Activated CD8-positive, alpha-beta memory T cell treated with anti-CD3 and anti-CD28 coated beads, Interleukin-2, amount 10 ng/mL, durations not matched to agents 7 days and 5 days (primary cell): ENCODE data around the gene NTSR1. TPM values are rescaled to one million over a fixed set of nuclear protein-coding genes. Genes with fewer than 3 reads are reported as not detected.

ENCODE experiments used
- ATAC-seq: fragments of 150-1000 bp; cut with Tn5 transposase; one replicate; pipeline ENCODE4 v1.10.0; 2021; ENCODE audit warnings: moderate library complexity
- CTCF ChIA-PET: fragments of 350-600 bp; sonication (Branson Sonifier 250); formaldehyde crosslinking; loops from one replicate; lab custom pipeline; 2021; ENCODE audit warnings: antibody characterized with exemption; lab: Charles Lee
- DNase-seq: peaks from one replicate; pipeline ENCODE4 v3.0.0-alpha.2; 2020
- H3K27ac Mint-ChIP-seq: one replicate; pipeline ENCODE4 v1.8.0; 2021; ENCODE audit warnings: mild to moderate bottlenecking, mixed read lengths
- H3K27me3 Mint-ChIP-seq: one replicate; pipeline ENCODE4 v1.8.0; 2021; ENCODE audit warnings: mixed read lengths
- H3K36me3 Mint-ChIP-seq: one replicate; pipeline ENCODE4 v1.8.0; 2021; ENCODE audit warnings: mild to moderate bottlenecking, mixed read lengths
- H3K4me1 Mint-ChIP-seq: one replicate; pipeline ENCODE4 v1.8.0; 2021; ENCODE audit warnings: mixed read lengths
- H3K4me3 Mint-ChIP-seq: one replicate; pipeline ENCODE4 v1.8.0; 2021; ENCODE audit warnings: mild to moderate bottlenecking, moderate library complexity, mixed read lengths
- H3K9me3 Mint-ChIP-seq: one replicate; pipeline ENCODE4 v1.8.0; 2022; ENCODE audit warnings: low read depth, mixed read lengths
- total RNA-seq, 2 experiments: library from RNA; stranded (reverse); gene quantifications; one replicate each; pipeline ENCODE4 v1.2.3, GENCODE V29; 2021

NTSR1 gene
- total RNA-seq, 2 experiments from 2014 or later: not detected

DNA sequence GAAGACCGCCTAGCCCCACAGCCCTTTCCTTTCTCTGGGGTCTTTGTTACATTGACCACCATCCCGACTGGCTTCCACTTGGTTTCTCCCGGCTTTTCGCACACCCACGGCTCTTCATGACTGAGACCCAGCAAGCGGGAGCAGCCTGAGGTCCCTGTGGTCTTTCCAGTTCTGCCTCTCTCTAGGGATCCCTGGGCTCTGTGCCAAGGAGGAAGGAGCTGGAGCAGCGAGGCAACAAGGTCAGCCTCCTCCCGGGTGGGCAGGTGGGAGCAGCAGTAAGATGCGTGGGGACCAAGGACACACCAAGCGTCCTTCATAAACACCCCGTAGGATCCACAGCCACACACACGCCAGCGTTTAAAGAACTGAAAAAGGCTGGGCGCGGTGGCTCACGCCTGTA, 58.1 kb downstream of the NTSR1 start:
- H3K36me3 Mint-ChIP-seq: no peaks in the 10 kb centered on the region
- H3K4me1 Mint-ChIP-seq: no peaks in the 10 kb centered on the region
- ATAC-seq (no peak), DNase-seq (no peak)
- no peaks in the 10 kb centered on the region for H3K9me3 Mint-ChIP-seq
- H3K27me3 Mint-ChIP-seq: no peaks in the 10 kb centered on the region
- no peak overlapping the region for H3K4me3 Mint-ChIP-seq
- H3K27ac Mint-ChIP-seq: no peak overlapping the region
- CTCF ChIA-PET: no interaction called here

GRCh38 chr20:62768234-62768546, 59.6 kb downstream of the NTSR1 start:
- Mint-ChIP-seq H3K27me3 (no peaks in the 10 kb centered on the region), H3K4me1 (no peaks in the 10 kb centered on the region), H3K36me3 (no peaks in the 10 kb centered on the region), H3K4me3 (no peak overlapping the region), H3K27ac (no peak overlapping the region), H3K9me3 (no peaks in the 10 kb centered on the region)
- DNase-seq: no peak
- CTCF ChIA-PET: no interaction called here
- no peak for ATAC-seq

DNA sequence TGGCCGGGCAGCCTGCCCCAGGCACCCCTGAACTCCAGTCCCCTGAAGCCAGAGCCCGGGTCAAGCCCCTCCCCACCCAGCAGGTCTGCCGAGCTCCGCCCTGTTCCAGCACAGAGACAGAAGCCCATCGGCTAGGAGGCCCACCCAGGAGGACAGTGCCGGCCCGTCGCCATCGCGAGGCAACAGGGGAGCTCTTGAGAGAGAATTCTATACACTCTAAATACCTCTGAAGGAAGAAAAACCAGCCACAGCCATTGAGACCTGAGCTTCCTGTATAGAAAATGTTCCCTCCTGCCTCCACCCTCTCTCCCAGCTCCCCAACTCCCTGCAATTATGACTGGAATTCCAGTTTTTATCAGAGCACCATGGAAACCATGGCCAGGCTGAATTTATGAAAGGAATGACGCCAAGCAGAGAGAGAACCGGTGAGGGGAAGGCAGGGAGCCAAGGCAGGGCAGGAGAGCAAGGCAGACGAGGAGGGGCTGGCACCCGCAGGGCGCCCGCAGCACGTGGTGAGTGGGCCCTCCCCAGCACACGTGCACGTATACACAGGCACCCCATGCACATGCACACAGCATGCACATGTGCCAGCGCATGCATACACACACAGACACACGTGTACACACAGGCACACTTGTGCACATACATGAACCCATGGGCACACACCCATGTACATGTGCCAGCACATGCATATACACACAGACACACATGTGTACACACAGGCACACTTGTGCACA, 60.1 kb downstream of the NTSR1 start:
- Mint-ChIP-seq H3K27ac (no peak overlapping the region), H3K9me3 (no peaks in the 10 kb centered on the region), H3K36me3 (no peaks in the 10 kb centered on the region), H3K4me3 (no peak overlapping the region), H3K27me3 (no peaks in the 10 kb centered on the region), H3K4me1 (no peaks in the 10 kb centered on the region)
- ATAC-seq (no peak), DNase-seq (no peak)
- CTCF ChIA-PET: no interaction called here

DNA sequence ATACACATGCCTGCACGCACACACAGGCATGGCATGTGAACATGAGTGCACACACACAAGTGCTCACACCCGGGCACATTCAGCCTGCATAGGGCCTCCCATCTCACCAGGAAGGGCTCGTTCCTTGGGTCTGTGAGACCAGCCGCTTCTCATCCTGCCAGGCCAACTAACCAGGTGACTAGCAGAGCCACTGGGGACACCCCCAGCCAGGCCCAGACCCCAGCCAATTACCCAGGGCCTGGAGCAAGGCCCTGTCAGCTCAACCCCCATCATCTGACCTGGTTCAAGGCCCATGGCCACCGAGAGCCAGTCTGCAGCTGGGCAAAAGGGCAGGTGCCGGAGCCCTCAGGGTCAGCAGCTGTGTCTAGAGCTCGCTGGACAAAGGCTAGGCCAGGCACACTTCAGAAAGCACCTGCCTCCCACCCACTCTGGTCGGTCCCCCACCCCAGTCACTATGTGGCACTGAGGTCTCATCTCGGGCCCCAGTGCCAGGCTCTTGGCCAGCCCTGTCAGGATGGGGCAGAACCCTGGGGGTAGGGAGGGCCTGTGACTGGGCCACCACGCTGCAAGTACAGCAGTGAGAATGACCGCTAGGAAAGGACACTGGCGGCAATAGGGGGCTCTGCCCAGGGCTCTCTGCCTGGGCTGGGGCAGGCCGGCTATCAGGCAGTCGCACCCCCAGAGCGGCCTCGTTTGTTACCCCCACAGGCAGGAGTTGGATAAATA, 60.9 kb downstream of the NTSR1 start:
- Mint-ChIP-seq H3K27me3 (no peaks in the 10 kb centered on the region), H3K27ac (no peak overlapping the region), H3K4me3 (no peak overlapping the region), H3K36me3 (no peaks in the 10 kb centered on the region), H3K4me1 (no peaks in the 10 kb centered on the region), H3K9me3 (no peaks in the 10 kb centered on the region)
- DNase-seq (no peak), ATAC-seq (no peak)
- CTCF ChIA-PET: no interaction called here

GRCh38 chr20:62770111-62770910, 61.7 kb downstream of the NTSR1 start:
- CTCF ChIA-PET: interaction anchor here (1.0 kb wide), 1 partner anchor 12 kb away, joined by 3 read pairs; no protein-coding TSS in a partner anchor
- H3K9me3 Mint-ChIP-seq: no peaks in the 10 kb centered on the region
- H3K4me1 Mint-ChIP-seq: peaks cover under 1% of the 10 kb centered on the region
- no peak for DNase-seq
- H3K4me3 Mint-ChIP-seq: no peak overlapping the region
- no peaks in the 10 kb centered on the region for H3K27me3 Mint-ChIP-seq
- H3K27ac Mint-ChIP-seq: no peak overlapping the region
- no peaks in the 10 kb centered on the region for H3K36me3 Mint-ChIP-seq
- ATAC-seq: no peak

- Mint-ChIP-seq H3K4me1 (peaks cover 6% of the 10 kb centered on the region), H3K4me3 (no peak overlapping the region), H3K36me3 (no peaks in the 10 kb centered on the region), H3K27me3 (no peaks in the 10 kb centered on the region), H3K27ac (no peak overlapping the region), H3K9me3 (no peaks in the 10 kb centered on the region)
- DNase-seq: no peak
- no peak for ATAC-seq
- CTCF ChIA-PET: interaction anchor here (1.0 kb wide), 1 partner anchor 11 kb away, joined by 3 read pairs; no protein-coding TSS in a partner anchor
Measured at GRCh38 chr20:62770916-62771315, 62.3 kb downstream of the NTSR1 start.

- Mint-ChIP-seq H3K27me3 (no peaks in the 10 kb centered on the region), H3K4me1 (peaks cover 11% of the 10 kb centered on the region), H3K9me3 (no peaks in the 10 kb centered on the region), H3K36me3 (no peaks in the 10 kb centered on the region), H3K4me3 (no peak overlapping the region), H3K27ac (no peak overlapping the region)
- ATAC-seq (no peak), DNase-seq (no peak)
- CTCF ChIA-PET: no interaction called here
Measured at GRCh38 chr20:62771396-62772102, 62.9 kb downstream of the NTSR1 start.

DNA sequence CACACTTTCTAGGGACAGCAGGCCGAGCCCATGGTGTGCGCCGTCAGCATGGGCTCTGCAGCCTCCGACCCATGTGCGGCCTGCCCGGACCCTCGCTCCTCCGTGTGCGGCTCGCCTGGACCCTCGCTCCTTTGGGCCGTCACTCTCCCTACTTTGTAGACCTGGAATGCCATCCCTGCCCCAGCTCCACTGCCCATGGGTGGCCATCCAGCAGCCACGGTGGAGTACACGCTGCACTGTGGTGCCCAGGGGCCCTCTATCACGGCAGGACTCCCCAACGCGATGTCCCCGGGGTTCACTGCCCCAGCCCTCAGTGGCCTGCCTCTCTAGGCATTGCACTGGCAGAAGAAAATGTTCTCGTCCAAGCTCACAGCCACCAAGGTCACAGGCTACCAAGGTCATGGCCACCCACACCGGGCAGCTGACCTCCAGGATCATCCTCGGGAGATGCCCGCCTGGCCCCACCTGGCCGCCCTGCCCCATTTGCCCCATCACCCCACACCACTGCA, 63.5 kb downstream of the NTSR1 start:
- H3K9me3 Mint-ChIP-seq: no peaks in the 10 kb centered on the region
- CTCF ChIA-PET: no interaction called here
- no peaks in the 10 kb centered on the region for H3K36me3 Mint-ChIP-seq
- H3K4me3 Mint-ChIP-seq: no peak overlapping the region
- ATAC-seq: no peak
- DNase-seq: no peak
- H3K27me3 Mint-ChIP-seq: no peaks in the 10 kb centered on the region
- H3K4me1 Mint-ChIP-seq: peaks cover 16% of the 10 kb centered on the region
- H3K27ac Mint-ChIP-seq: no peak overlapping the region

DNA sequence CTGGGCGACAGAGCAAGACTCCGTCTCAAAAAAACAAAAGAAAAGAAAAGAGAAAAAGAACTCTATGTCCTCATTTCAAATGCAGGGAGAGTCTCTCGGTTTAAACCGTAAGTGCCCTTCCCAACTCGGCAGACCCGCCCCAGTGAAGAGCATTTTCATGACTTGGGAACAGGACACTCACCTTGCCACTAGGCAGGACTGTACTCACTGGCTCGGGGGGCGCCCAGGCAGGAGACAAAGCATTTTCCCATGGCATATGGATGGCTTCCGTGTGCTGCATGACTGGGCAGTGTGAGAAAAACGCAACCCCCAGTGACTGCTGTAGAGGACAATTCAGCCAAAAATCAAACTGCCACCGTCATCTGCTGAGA, 64.0 kb downstream of the NTSR1 start:
- ATAC-seq: no peak
- no peaks in the 10 kb centered on the region for H3K27me3 Mint-ChIP-seq
- H3K27ac Mint-ChIP-seq: no peak overlapping the region
- CTCF ChIA-PET: interaction anchor here (2.0 kb wide), 1 partner anchor 19 kb away, joined by 6 read pairs; no protein-coding TSS in a partner anchor
- peaks cover 20% of the 10 kb centered on the region for H3K4me1 Mint-ChIP-seq
- no peaks in the 10 kb centered on the region for H3K9me3 Mint-ChIP-seq
- no peak for DNase-seq
- H3K4me3 Mint-ChIP-seq: no peak overlapping the region
- no peaks in the 10 kb centered on the region for H3K36me3 Mint-ChIP-seq

DNA sequence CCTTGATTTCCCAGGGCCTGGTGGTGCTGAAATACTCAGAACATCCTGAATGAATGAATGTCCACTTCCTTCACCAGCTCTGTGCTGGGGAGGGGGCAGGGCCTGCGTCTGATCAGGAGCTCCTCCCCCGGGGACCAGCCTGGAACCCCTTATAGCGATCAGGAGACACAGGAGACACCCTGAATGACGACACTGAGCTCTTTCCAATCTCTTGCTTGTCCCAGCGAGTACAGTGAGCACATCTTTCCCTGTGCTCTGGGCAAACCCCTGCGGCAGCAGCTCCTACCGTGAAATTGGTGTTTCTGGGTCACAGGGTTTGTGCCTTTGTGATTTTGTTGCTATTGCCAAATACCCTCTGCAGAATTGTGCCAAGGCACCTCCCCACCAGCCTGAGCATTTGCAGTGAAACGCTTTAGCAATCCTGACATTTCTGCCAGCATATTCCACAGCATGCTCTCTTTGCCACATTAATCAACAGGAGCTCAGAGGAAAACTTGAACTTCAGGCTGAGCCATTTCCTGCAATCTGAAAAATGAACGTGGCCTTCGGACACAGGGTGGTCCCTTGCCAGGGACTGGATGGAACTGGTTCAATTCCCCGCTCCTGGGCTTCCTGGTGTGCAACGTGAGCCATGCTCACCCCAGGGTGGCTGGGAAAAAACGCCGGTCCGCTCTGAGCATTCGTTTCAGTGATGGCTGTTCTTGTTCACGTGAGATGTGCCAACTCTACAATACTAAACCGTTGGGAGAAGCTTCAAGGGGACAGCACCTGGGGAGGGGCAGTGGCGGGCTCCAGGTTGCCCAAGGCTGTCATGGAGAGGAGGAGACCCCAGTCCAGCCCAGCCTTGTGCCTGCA, 64.6 kb downstream of the NTSR1 start:
- H3K27me3 Mint-ChIP-seq: no peaks in the 10 kb centered on the region
- peak overlapping the region; percentile 17 for H3K27ac Mint-ChIP-seq

DNA sequence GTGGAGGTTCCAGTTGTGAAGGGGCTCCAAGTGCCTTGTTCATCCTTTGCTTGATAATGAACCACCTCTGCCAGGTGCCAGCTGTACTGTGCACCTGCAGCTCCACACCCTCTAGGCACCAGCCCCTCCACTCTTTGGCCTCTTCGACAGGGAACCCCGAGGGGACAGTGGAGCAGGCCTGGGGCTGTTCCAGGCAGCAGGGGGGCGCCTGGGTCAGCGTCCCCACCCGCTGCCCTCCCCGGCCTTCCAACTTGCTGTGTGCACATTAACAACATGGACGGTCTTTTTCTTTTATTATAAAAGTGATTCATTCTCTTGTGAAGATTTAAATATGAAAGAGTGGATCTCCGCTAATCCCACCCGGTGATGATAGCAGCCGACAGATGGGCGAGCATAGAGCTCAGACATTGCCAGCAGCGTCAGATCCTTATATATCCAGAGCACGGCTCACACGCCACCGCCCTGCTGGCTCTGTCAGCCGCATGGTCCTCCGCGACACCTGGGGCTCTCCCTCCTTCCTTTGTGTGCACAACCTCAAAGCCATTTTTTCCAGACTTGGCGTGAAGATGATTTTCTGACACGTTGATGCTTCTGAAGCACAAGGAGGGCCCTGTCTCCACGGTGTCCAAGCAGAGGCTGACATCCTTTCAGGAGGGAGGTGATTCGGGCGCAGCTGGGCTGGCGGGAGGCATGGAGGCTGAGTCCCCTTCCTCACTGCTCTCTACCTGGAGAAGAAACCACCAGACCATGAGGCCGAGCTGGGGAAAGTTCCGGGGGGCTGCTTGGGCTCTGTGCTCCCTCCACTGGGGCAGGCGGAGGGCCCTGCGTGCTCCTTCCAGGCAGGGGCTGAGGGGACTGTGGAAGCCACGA, 65.4 kb downstream of the NTSR1 start:
- no peak overlapping the region for H3K27ac Mint-ChIP-seq
- CTCF ChIA-PET: interaction anchor here (1.2 to 2.0 kb wide), 2 partner anchors 17 to 35 kb away, joined by 4 to 6 read pairs; no protein-coding TSS in a partner anchor
- no peaks in the 10 kb centered on the region for H3K9me3 Mint-ChIP-seq
- H3K4me3 Mint-ChIP-seq: no peak overlapping the region
- no peaks in the 10 kb centered on the region for H3K27me3 Mint-ChIP-seq
- peaks cover 25% of the 10 kb centered on the region for H3K4me1 Mint-ChIP-seq
- H3K36me3 Mint-ChIP-seq: no peaks in the 10 kb centered on the region
- ATAC-seq (no peak), DNase-seq (no peak)

More for the DNA sequence above, 64.6 kb downstream of the NTSR1 start:
- DNase-seq (no peak), ATAC-seq (no peak)
- H3K36me3 Mint-ChIP-seq: no peaks in the 10 kb centered on the region
- CTCF ChIA-PET: interaction anchor here (2.0 kb wide), 1 partner anchor 18 kb away, joined by 6 read pairs; no protein-coding TSS in a partner anchor
- H3K4me3 Mint-ChIP-seq: no peak overlapping the region
- H3K9me3 Mint-ChIP-seq: no peaks in the 10 kb centered on the region
- peaks cover 23% of the 10 kb centered on the region for H3K4me1 Mint-ChIP-seq
